GM18858 (cell line): ENCODE results near the gene PRRG1.
"Not testable (repeated sequence)": the region's sequence is repeated elsewhere in the genome, so short reads cannot be mapped to it uniquely, and the experiment has no call there.

ENCODE experiments used
- ATAC-seq: cut with Tn5 transposase; IDR thresholded peaks from one replicate; pipeline ENCODE4 v1.9.1; 2021; ENCODE audit not compliant: unreplicated experiment

The PRRG1 gene

GRCh38 chrX:37371578-37371991, 22.4 kb downstream of the PRRG1 start:
- ATAC-seq, result no peak

GRCh38 chrX:37378404-37378803, 29.2 kb downstream of the PRRG1 start:
- ATAC-seq, result no peak

GRCh38 chrX:37378830-37379229, 29.7 kb downstream of the PRRG1 start:
- no peak for ATAC-seq

- no peak for ATAC-seq
Measured at GRCh38 chrX:37380256-37380655, 31.1 kb downstream of the PRRG1 start.

GRCh38 chrX:37380924-37381323, 31.8 kb downstream of the PRRG1 start:
- ATAC-seq, result no peak

GRCh38 chrX:37383313-37383712, 34.1 kb downstream of the PRRG1 start:
- ATAC-seq, result no peak

- no peak for ATAC-seq
Measured at GRCh38 chrX:37388413-37388812, 39.2 kb downstream of the PRRG1 start.

GRCh38 chrX:37405956-37406355, 56.8 kb downstream of the PRRG1 start:
- ATAC-seq, result no peak

GRCh38 chrX:37407736-37408135, 58.6 kb downstream of the PRRG1 start:
- no peak for ATAC-seq

- ATAC-seq, result no peak
Measured at GRCh38 chrX:37409278-37409677, 60.1 kb downstream of the PRRG1 start.

- no peak for ATAC-seq
Measured at GRCh38 chrX:37420185-37420584, 71.0 kb downstream of the PRRG1 start.

- ATAC-seq, result no peak
Measured at GRCh38 chrX:37420756-37421155, 71.6 kb downstream of the PRRG1 start.

- ATAC-seq, result no peak
Measured at GRCh38 chrX:37424000-37424429, 74.9 kb downstream of the PRRG1 start.

- no peak for ATAC-seq
Measured at GRCh38 chrX:37425370-37425769, 76.2 kb downstream of the PRRG1 start.

GRCh38 chrX:37428962-37429361, 79.8 kb downstream of the PRRG1 start:
- ATAC-seq, result not testable (repeated sequence)

GRCh38 chrX:37434362-37434761, 85.2 kb downstream of the PRRG1 start:
- no peak for ATAC-seq

- ATAC-seq, result no peak
Measured at GRCh38 chrX:37437160-37437559, 88.0 kb downstream of the PRRG1 start.

GRCh38 chrX:37441377-37441776, 92.2 kb downstream of the PRRG1 start:
- ATAC-seq, result no peak

- ATAC-seq, result no peak
Measured at GRCh38 chrX:37445182-37445581, 96.0 kb downstream of the PRRG1 start.

- no peak for ATAC-seq
Measured at GRCh38 chrX:37453821-37454220, 104.7 kb downstream of the PRRG1 start.

GRCh38 chrX:37454537-37455285, 105.5 kb downstream of the PRRG1 start:
- ATAC-seq, result no peak

GRCh38 chrX:37455381-37455780, 106.2 kb downstream of the PRRG1 start:
- ATAC-seq, result no peak

GRCh38 chrX:37460285-37460684, 111.1 kb downstream of the PRRG1 start:
- not testable (repeated sequence) for ATAC-seq
